Neural progenitor cell (in vitro differentiated cells): ENCODE results near the gene PTGS2. TPM values are rescaled to one million over a fixed set of nuclear protein-coding genes. Genes with fewer than 3 reads are reported as not detected.
"Not testable (repeated sequence)": the region's sequence is repeated elsewhere in the genome, so short reads cannot be mapped to it uniquely, and the experiment has no call there.

ENCODE experiments used
- DNase-seq: peaks from one replicate; pipeline ENCODE4 v3.0.0-alpha.2; 2016; ENCODE audit warnings: low spot score
- H2AFZ ChIP-seq: fragments of 200-600 bp; sonication (generic); replicated peaks from 2 replicates; pipeline ENCODE4 v1.6.1; 2016; ENCODE audit warnings: antibody characterized with exemption
- H3F3A ChIP-seq: fragments of 200-600 bp; sonication (generic); 2 replicates; pipeline ENCODE4 v1.6.1; 2016; ENCODE audit warnings: antibody characterized with exemption, low read depth
- H3K27ac ChIP-seq: fragments of 200-600 bp; sonication (generic); 2 replicates; pipeline ENCODE4 v1.5.1; 2016; ENCODE audit warnings: mild to moderate bottlenecking
- H3K27me3 ChIP-seq: fragments of 200-600 bp; sonication (generic); 2 replicates; pipeline ENCODE4 v1.6.1; 2016; ENCODE audit warnings: mild to moderate bottlenecking, moderate library complexity
- H3K36me3 ChIP-seq: fragments of 200-600 bp; sonication (generic); 2 replicates; pipeline ENCODE4 v1.5.1; 2016
- H3K4me1 ChIP-seq: fragments of 200-600 bp; sonication (generic); 2 replicates; pipeline ENCODE4 v1.6.1; 2016; ENCODE audit warnings: mixed run types
- H3K4me2 ChIP-seq: fragments of 200-600 bp; sonication (generic); 2 replicates; pipeline ENCODE4 v1.6.1; 2016
- H3K4me3 ChIP-seq: fragments of 200-600 bp; sonication (generic); 2 replicates; pipeline ENCODE4 v1.5.1; 2016
- H3K79me2 ChIP-seq: fragments of 200-600 bp; sonication (generic); 2 replicates; pipeline ENCODE4 v1.6.1; 2016; ENCODE audit warnings: low read depth
- H3K9ac ChIP-seq: fragments of 200-600 bp; sonication (generic); 2 replicates; pipeline ENCODE4 v1.6.1; 2016
- H3K9me3 ChIP-seq: fragments of 200-600 bp; sonication (generic); 2 replicates; pipeline ENCODE4 v1.5.1; 2016; ENCODE audit warnings: low read depth
- H4K20me1 ChIP-seq: fragments of 200-600 bp; sonication (generic); 2 replicates; pipeline ENCODE4 v1.6.1; 2016; ENCODE audit warnings: low read depth
- H3K27ac Mint-ChIP-seq: 3 replicates; pipeline ENCODE4 v1.8.0; 2021; ENCODE audit warnings: mixed read lengths
- H3K27me3 Mint-ChIP-seq: 2 replicates; pipeline ENCODE4 v1.8.0; 2022; ENCODE audit warnings: low read depth, mild to moderate bottlenecking, inconsistent platforms, moderate library complexity, mixed read lengths; ENCODE audit not compliant: insufficient read depth
- H3K36me3 Mint-ChIP-seq: 3 replicates; pipeline ENCODE4 v1.8.0; 2021; ENCODE audit warnings: mixed read lengths
- H3K4me1 Mint-ChIP-seq: 3 replicates; pipeline ENCODE4 v1.8.0; 2021; ENCODE audit warnings: mixed read lengths
- H3K4me3 Mint-ChIP-seq: 3 replicates; pipeline ENCODE4 v1.8.0; 2021; ENCODE audit warnings: mild to moderate bottlenecking, moderate library complexity, mixed read lengths
- H3K9me3 Mint-ChIP-seq: 3 replicates; pipeline ENCODE4 v1.8.0; 2020; ENCODE audit warnings: mixed read lengths
- CTCF ChIP-seq: fragments of 200-600 bp; sonication (generic); IDR thresholded peaks from 2 replicates; pipeline ENCODE4 v1.5.1; 2017; ENCODE audit warnings: antibody characterized with exemption, mild to moderate bottlenecking
- EZH2 ChIP-seq: fragments of 200-600 bp; sonication (generic); IDR thresholded peaks from 2 replicates; pipeline ENCODE4 v1.6.1; 2017; ENCODE audit warnings: antibody characterized with exemption, mild to moderate bottlenecking, moderate library complexity
- EZH2phosphoT487 ChIP-seq: fragments of 200-600 bp; sonication (generic); IDR thresholded peaks from 2 replicates; pipeline ENCODE4 v1.6.1; 2017; ENCODE audit warnings: antibody characterized with exemption
- total RNA-seq: library from RNA; depleted of rRNA; stranded (reverse); fragments of >200 nt; gene quantifications from 2 replicates; pipeline ENCODE4 v1.2.3, GENCODE V29; 2015; ENCODE audit warnings: low replicate concordance

The PTGS2 gene
- total RNA-seq, 1 donor from 2014 or later: 0.37 TPM

GRCh38 chr1:186648613-186649012 is 31.6 kb downstream of the PTGS2 start:
- no peak for DNase-seq
- Histone ChIP-seq H3K27ac (no peak overlapping the region), H3K27me3 (no peaks in the 10 kb centered on the region), H3F3A (no peaks in the 10 kb centered on the region), H3K36me3 (no peaks in the 10 kb centered on the region), H4K20me1 (no peaks in the 10 kb centered on the region), H3K9me3 (no peaks in the 10 kb centered on the region), H2AFZ (no peak overlapping the region), H3K4me1 (no peaks in the 10 kb centered on the region), H3K4me2 (no peak overlapping the region), H3K9ac (no peak overlapping the region), H3K4me3 (no peak overlapping the region), H3K79me2 (no peaks in the 10 kb centered on the region)
- H3K4me3 Mint-ChIP-seq: no peak overlapping the region
- H3K27me3 Mint-ChIP-seq: peaks cover 2% of the 10 kb centered on the region
- TF ChIP-seq CTCF (no peak), EZH2phosphoT487 (no peak), EZH2 (no peak)
- no peaks in the 10 kb centered on the region for H3K36me3 Mint-ChIP-seq
- H3K9me3 Mint-ChIP-seq: no peaks in the 10 kb centered on the region
- no peaks in the 10 kb centered on the region for H3K4me1 Mint-ChIP-seq
- no peak overlapping the region for H3K27ac Mint-ChIP-seq

GRCh38 chr1:186647985-186648384 is 32.2 kb downstream of the PTGS2 start:
- not testable (repeated sequence) for H3K9ac ChIP-seq, H3K4me2 ChIP-seq, H2AFZ ChIP-seq, H3K4me3 ChIP-seq, H3K27ac Mint-ChIP-seq, H3K9me3 ChIP-seq, H3K4me1 Mint-ChIP-seq, H3K9me3 Mint-ChIP-seq, H3K4me3 Mint-ChIP-seq, DNase-seq, H3K36me3 ChIP-seq, H3K36me3 Mint-ChIP-seq, H3F3A ChIP-seq, H3K27ac ChIP-seq, H3K79me2 ChIP-seq, H3K4me1 ChIP-seq, H3K27me3 Mint-ChIP-seq, H3K27me3 ChIP-seq, H4K20me1 ChIP-seq

GRCh38 chr1:186643614-186644013 is 36.6 kb downstream of the PTGS2 start:
- Mint-ChIP-seq H3K27ac (no peak overlapping the region), H3K4me1 (no peaks in the 10 kb centered on the region), H3K9me3 (no peaks in the 10 kb centered on the region), H3K4me3 (no peak overlapping the region), H3K36me3 (no peaks in the 10 kb centered on the region), H3K27me3 (peaks cover 2% of the 10 kb centered on the region)
- Histone ChIP-seq H3K36me3 (no peaks in the 10 kb centered on the region), H2AFZ (no peak overlapping the region), H3K27ac (no peak overlapping the region), H4K20me1 (no peaks in the 10 kb centered on the region), H3F3A (no peaks in the 10 kb centered on the region), H3K9me3 (no peaks in the 10 kb centered on the region), H3K9ac (no peak overlapping the region), H3K27me3 (no peaks in the 10 kb centered on the region), H3K4me1 (no peaks in the 10 kb centered on the region), H3K4me3 (no peak overlapping the region), H3K79me2 (no peaks in the 10 kb centered on the region), H3K4me2 (no peak overlapping the region)
- TF ChIP-seq EZH2 (no peak), CTCF (no peak), EZH2phosphoT487 (no peak)
- DNase-seq: no peak

GRCh38 chr1:186637567-186637966 is 42.7 kb downstream of the PTGS2 start:
- Histone ChIP-seq H2AFZ (peak overlapping the region; percentile 50), H3K27me3 (peaks cover 12% of the 10 kb centered on the region), H3K4me3 (peak overlapping the region; percentile 55), H3K4me2 (peak overlapping the region; percentile 70)
- DNase-seq, H3K79me2 ChIP-seq, H3K9me3 Mint-ChIP-seq, H3K27ac ChIP-seq, H3K27me3 Mint-ChIP-seq, H3K36me3 ChIP-seq, H3K4me1 ChIP-seq, H3F3A ChIP-seq, H3K9ac ChIP-seq, H3K9me3 ChIP-seq, H3K27ac Mint-ChIP-seq, H3K36me3 Mint-ChIP-seq, H3K4me1 Mint-ChIP-seq, H4K20me1 ChIP-seq: not testable (repeated sequence)
- H3K4me3 Mint-ChIP-seq: peak overlapping the region; percentile 59
